MM.1S (cell line): ENCODE measurements around the gene STK4.

Experiments used
- EZH2 ChIP-seq: fragments of 300-600 bp; sonication (generic); optimal IDR thresholded peaks from 2 replicates; pipeline ENCODE3; 2017; ENCODE audit warnings: low read depth, mild to moderate bottlenecking, antibody characterized with exemption, low read length, mixed read lengths
- EZH2phosphoT487 ChIP-seq: fragments of 300-600 bp; sonication (generic); IDR thresholded peaks from 2 replicates; pipeline ENCODE4 v1.6.1; 2018; ENCODE audit warnings: antibody characterized with exemption, low read length
- TF ChIP-seq, protein P1 (sequence below): fragments of 300-600 bp; sonication (generic); IDR thresholded peaks from 2 replicates; pipeline ENCODE4 v1.5.1; 2016; ENCODE audit warnings: antibody characterized with exemption, low read length, mixed read lengths

DNA sequence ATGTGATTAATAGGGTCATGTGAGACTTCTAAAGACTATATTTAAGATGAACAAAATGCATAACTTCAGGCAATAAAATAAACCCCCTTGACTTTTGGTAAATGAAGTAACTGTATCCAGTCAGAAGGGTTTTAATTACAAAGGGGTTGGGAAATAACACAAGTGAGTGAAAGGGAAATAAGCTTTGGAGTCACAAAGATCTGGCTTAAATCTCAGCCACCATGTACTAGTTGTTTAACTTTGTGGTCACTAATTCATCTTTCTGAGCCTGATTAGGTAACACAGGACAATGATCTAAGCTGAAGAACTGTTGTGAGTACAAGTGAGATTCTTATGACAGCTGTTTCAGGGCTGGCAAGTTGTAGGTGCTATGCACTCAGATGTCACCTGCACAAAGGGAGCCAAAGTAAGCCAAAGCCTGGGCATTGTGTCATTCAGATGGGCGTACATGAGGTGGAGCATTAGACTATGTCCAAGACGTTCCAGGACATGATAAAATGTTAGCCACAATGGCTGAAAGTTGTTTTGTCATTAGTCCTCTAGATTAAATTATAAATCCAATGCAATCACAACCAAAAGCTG lies 19.9 kb upstream of the STK4 start:
- TF ChIP-seq, protein P1, sequence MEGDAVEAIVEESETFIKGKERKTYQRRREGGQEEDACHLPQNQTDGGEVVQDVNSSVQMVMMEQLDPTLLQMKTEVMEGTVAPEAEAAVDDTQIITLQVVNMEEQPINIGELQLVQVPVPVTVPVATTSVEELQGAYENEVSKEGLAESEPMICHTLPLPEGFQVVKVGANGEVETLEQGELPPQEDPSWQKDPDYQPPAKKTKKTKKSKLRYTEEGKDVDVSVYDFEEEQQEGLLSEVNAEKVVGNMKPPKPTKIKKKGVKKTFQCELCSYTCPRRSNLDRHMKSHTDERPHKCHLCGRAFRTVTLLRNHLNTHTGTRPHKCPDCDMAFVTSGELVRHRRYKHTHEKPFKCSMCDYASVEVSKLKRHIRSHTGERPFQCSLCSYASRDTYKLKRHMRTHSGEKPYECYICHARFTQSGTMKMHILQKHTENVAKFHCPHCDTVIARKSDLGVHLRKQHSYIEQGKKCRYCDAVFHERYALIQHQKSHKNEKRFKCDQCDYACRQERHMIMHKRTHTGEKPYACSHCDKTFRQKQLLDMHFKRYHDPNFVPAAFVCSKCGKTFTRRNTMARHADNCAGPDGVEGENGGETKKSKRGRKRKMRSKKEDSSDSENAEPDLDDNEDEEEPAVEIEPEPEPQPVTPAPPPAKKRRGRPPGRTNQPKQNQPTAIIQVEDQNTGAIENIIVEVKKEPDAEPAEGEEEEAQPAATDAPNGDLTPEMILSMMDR = no peak
- TF ChIP-seq EZH2 (no peak), EZH2phosphoT487 (no peak)
